ENCODE results near the gene TMEM250. TPM values are rescaled to one million over a fixed set of nuclear protein-coding genes. Genes with fewer than 3 reads are reported as not detected.

The TMEM250 gene
- total RNA-seq, 1 experiment from 2014 or later, result 37.5 TPM

- TF ChIP-seq, protein P1, sequence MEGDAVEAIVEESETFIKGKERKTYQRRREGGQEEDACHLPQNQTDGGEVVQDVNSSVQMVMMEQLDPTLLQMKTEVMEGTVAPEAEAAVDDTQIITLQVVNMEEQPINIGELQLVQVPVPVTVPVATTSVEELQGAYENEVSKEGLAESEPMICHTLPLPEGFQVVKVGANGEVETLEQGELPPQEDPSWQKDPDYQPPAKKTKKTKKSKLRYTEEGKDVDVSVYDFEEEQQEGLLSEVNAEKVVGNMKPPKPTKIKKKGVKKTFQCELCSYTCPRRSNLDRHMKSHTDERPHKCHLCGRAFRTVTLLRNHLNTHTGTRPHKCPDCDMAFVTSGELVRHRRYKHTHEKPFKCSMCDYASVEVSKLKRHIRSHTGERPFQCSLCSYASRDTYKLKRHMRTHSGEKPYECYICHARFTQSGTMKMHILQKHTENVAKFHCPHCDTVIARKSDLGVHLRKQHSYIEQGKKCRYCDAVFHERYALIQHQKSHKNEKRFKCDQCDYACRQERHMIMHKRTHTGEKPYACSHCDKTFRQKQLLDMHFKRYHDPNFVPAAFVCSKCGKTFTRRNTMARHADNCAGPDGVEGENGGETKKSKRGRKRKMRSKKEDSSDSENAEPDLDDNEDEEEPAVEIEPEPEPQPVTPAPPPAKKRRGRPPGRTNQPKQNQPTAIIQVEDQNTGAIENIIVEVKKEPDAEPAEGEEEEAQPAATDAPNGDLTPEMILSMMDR (IDR thresholded peaks at IDR 0.05 in 2 of 3, conservative IDR thresholded peaks at IDR 0.05 in 1 of 3; ENCODE audit: borderline replicate concordance in 1 of 3, insufficient read depth in 1 of 3, low read depth in 2 of 3, low read length in 2 of 3), result no peak
- TF ChIP-seq ELF1 (IDR thresholded peaks at IDR 0.05; ENCODE audit: borderline replicate concordance, low read depth), result no peak
Measured at GRCh38 chr9:136111190-136111589, 7.5 kb downstream of the TMEM250 start (continued).

DNA sequence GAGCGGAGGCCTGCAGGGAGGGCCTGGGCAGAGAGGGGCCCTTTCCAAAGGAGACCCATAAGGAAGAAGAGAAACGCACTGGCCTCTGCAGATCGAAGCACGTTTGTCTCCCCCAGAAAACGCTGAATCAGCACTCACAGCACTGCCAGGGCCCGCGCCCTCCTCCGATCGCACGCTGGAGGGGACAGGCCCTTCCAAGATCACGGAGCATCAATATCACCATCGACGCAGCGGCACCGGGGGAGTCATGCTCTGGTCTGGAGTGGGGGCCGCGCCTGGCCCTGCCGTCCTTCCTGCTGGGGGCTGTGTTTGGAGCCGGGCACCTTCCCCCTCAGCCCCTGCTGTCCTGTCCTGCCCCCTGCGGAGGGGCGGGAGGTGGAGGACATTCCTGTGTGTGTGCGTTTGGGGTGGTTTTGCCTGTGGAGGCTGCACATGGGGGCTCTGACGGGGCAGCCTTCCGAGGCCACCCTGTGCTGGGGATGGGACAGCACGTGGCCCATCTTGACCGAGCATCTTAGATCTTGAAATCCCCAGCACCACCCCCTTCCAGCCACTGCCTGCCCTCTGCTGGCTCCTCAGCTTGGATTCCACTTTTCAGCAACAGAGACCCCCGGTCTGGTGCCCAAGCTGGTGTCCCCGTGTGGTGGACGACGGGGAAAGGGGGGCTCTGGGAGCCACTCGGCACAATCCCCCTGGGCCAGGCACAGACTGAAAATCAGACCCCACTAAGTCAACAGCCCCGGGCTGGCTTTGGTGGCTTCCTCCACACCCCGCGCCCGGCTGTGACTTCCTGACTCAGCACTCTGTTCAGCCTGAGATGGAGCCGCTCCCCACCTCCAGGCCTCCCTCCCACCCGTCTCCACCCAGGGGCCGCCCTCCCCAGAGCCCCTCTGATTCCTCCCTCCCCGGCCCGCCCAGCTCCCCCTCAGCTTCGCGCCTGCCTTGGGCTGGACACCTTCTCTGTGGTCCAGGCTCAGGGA is 8.3 kb downstream of the TMEM250 start:
- no peak for DNase-seq (ENCODE audit: low read depth, low spot score)
- no peaks in the 10 kb centered on the region for H3K27me3 ChIP-seq (ENCODE audit: insufficient read depth, low read length)
- peak overlapping the region; percentile 93 for H3K4me2 ChIP-seq (ENCODE audit: low read length)
- ChIA-PET RAD21 (ENCODE audit: low non-redundant PET in 1 of 2, low total read pairs in 2 of 2, uncharacterized antibody in 2 of 2, unreplicated experiment in 2 of 2) (interaction anchor here in 1 of 2 experiments (1.0 kb wide), 1 partner anchor 7 kb away, joined by 3 read pairs; no protein-coding TSS in a partner anchor), CTCF (interaction anchor here (1.1 to 1.5 kb wide), 2 partner anchors 14 to 143 kb away, joined by 3 to 9 read pairs; no protein-coding TSS in a partner anchor), POLR2A (interaction anchor here (1.0 to 2.1 kb wide), 3 partner anchors 8 to 33 kb away, joined by 3 to 8 read pairs (median 7); partner anchors contain the start of gene TMEM250)
- no peak overlapping the region for H2AFZ ChIP-seq (ENCODE audit: low read depth, low read length, poor library complexity, severe bottlenecking)
- H3K9ac ChIP-seq (ENCODE audit: low read length), result peak overlapping the region; percentile 63
- no peak for ATAC-seq
- no peaks in the 10 kb centered on the region for H3K9me3 ChIP-seq (ENCODE audit: control insufficient read depth in 1 of 2, insufficient read depth in 1 of 2, low read depth in 1 of 2, low read length in 2 of 2)
- H3K36me3 ChIP-seq (ENCODE audit: control insufficient read depth in 1 of 2, insufficient read depth in 2 of 2, low read length in 2 of 2), result no peaks in the 10 kb centered on the region
- BruUV-seq (replicated peaks), result no TSS peak
- no peaks in the 10 kb centered on the region for H3K9me2 ChIP-seq (ENCODE audit: insufficient read depth)
- H3K79me2 ChIP-seq (ENCODE audit: insufficient read depth, low read length), result no peaks in the 10 kb centered on the region
- TF ChIP-seq, protein P1 (IDR thresholded peaks at IDR 0.05 in 2 of 3, conservative IDR thresholded peaks at IDR 0.05 in 1 of 3; ENCODE audit: borderline replicate concordance in 1 of 3, insufficient read depth in 1 of 3, low read depth in 2 of 3, low read length in 2 of 3), result 0 out of 6 replicates have a peak, but pooled peaks of 1 of the 3 experiments have one; percentile 11
- no peak for TF ChIP-seq ELF1 (IDR thresholded peaks at IDR 0.05; ENCODE audit: borderline replicate concordance, low read depth)
- H3K4me1 ChIP-seq (ENCODE audit: control insufficient read depth in 1 of 2, insufficient read depth in 2 of 2, low read length in 2 of 2), result peaks cover 31 to 76% of the 10 kb centered on the region in 2 experiments
- no peaks in the 10 kb centered on the region for H4K20me1 ChIP-seq (ENCODE audit: insufficient read depth)
- peak overlapping the region; percentile 97 for H3K27ac ChIP-seq (ENCODE audit: low read depth, low read length)
- intact Hi-C loops (cut with micrococcal nuclease), result no loop called here
- peak overlapping the region; percentile 21 to 56 for H3K4me3 ChIP-seq (replicated peaks in 1 of 2; ENCODE audit: low read depth in 1 of 2, low read length in 2 of 2)
